ENCODE results near the gene MAGI2.

MAGI2 gene

GRCh38 chr7:79406371-79406770 lies 47.1 kb downstream of the MAGI2 start:
- TF ChIP-seq CTCF (IDR thresholded peaks at IDR 0.05; ENCODE audit: low read depth, low read length), result no peak
- no peak for DNase-seq (ENCODE audit: extremely low read depth, low read depth)

- no peak for DNase-seq (ENCODE audit: extremely low read depth, low read depth)
- TF ChIP-seq CTCF (IDR thresholded peaks at IDR 0.05; ENCODE audit: low read depth, low read length), result no peak
Observed at GRCh38 chr7:79405368-79405767, 48.1 kb downstream of the MAGI2 start.

- no peak for TF ChIP-seq CTCF (IDR thresholded peaks at IDR 0.05; ENCODE audit: low read depth, low read length)
- DNase-seq (ENCODE audit: extremely low read depth, low read depth), result no peak
Observed at GRCh38 chr7:79403879-79404278, 49.6 kb downstream of the MAGI2 start.

GRCh38 chr7:79403451-79403850 lies 50.0 kb downstream of the MAGI2 start:
- no peak for TF ChIP-seq CTCF (IDR thresholded peaks at IDR 0.05; ENCODE audit: low read depth, low read length)
- DNase-seq (ENCODE audit: extremely low read depth, low read depth), result no peak

- no peak for DNase-seq (ENCODE audit: extremely low read depth, low read depth)
- no peak for TF ChIP-seq CTCF (IDR thresholded peaks at IDR 0.05; ENCODE audit: low read depth, low read length)
Observed at GRCh38 chr7:79401254-79401653, 52.2 kb downstream of the MAGI2 start.

GRCh38 chr7:79400222-79400621 lies 53.2 kb downstream of the MAGI2 start:
- TF ChIP-seq CTCF (IDR thresholded peaks at IDR 0.05; ENCODE audit: low read depth, low read length), result no peak
- DNase-seq (ENCODE audit: extremely low read depth, low read depth), result no peak

GRCh38 chr7:79398138-79398749 lies 55.2 kb downstream of the MAGI2 start:
- TF ChIP-seq CTCF (IDR thresholded peaks at IDR 0.05; ENCODE audit: low read depth, low read length), result no peak
- no peak for DNase-seq (ENCODE audit: extremely low read depth, low read depth)

Measured in AG09319 (cell line).